HG02610 (cell line): Measurements from ENCODE around the gene TECTB.
"Not testable (repeated sequence)": the region's sequence is repeated elsewhere in the genome, so short reads cannot be mapped to it uniquely, and the experiment has no call there.

Source experiments
- ATAC-seq: cut with Tn5 transposase; IDR thresholded peaks from one replicate; pipeline ENCODE4 v1.9.1; 2021; ENCODE audit warnings: mild to moderate bottlenecking, moderate library complexity; ENCODE audit not compliant: unreplicated experiment

TECTB gene

DNA sequence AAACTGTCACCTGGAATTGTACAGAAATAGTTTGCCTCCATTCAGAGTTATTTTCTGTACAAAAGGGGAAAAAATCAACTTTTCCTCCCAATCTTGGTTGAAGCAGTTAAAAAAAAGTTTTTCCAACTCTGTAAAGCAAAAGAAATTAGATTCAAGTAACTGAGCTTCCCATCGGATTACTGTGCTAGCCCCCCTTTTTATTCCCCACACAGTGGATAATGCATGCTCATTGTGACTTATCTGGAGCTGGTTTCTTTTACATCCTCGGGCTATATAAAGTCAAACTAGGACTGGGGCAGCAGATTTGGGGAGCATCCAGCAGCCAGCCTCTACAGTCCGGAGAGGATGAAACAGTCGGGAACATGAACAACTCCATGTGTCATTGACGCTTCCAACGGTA lies at the start of gene TECTB:
Gene TECTB (plus strand): TSS at position 301 of the 400 bp plus-strand sequence. CDS start 335 bp downstream, outside the sequence.
- no peak for ATAC-seq

GRCh38 chr10:112235141-112235540 lies 48.1 kb upstream of the TECTB start:
- ATAC-seq: no peak

- no peak for ATAC-seq
These were observed 47.3 kb upstream of the TECTB start for GRCh38 chr10:112235920-112236319.

DNA sequence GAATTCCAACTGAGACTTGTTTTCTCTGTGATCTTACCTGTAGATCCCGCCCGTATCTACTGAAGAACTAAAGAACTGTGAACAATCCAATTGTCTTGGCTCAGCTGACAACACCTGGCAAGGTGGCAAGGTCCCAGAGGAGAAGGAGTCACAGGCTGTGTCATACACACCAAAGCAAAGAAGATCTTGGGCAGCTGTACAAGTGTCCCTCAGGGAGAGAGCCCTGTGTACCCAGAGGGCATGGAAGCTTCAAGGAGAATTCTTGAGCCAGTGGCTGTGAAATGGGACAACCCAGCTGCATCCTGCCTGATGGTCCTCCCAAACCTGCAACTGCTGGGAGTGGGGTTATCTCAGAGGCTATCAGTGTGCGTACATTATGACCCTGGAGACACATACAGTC lies 46.7 kb upstream of the TECTB start:
- ATAC-seq: no peak

DNA sequence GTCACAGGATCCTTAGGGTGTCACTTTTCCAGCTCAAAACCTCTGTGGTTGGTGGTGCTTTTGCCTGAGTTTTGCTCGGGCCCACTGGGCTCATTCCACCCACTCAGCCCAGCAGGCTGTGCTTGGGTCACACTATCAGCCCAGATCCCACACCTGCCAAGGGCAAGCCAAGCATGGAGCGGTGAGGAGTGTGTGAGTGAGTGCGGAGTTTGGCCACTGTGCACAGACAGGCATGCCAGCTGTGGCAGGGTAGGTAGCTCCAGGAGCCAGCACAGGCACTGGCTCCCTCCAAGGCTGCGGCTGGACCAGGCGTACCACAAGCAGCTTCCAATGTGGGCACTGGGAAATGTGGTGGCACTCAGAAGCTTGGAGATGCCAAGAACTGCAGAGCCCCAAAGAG lies 43.9 kb upstream of the TECTB start:
- no peak for ATAC-seq

- ATAC-seq: no peak
These were observed 42.8 kb upstream of the TECTB start for GRCh38 chr10:112240441-112240840.

- ATAC-seq: no peak
These were observed 41.4 kb upstream of the TECTB start for GRCh38 chr10:112241651-112242341.

GRCh38 chr10:112242769-112243168 lies 40.4 kb upstream of the TECTB start:
- no peak for ATAC-seq

DNA sequence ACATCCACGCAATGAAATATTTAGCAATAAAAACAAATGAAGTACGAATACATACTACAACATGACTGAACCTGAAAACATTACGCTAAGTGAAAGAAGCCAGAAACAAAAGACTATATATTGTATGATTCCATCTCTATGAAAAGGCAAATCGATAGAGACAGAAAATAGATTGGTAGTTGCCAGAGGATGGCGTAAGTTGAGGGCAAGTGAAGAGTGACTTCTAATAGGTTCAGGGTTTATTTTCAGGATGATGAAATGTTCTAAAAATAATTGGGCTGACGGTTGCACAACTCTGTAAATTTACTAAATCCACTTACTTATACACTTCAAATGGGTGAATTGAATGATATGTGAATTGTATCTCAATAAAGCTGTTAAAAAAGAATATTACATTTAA lies 39.5 kb upstream of the TECTB start:
- no peak for ATAC-seq

DNA sequence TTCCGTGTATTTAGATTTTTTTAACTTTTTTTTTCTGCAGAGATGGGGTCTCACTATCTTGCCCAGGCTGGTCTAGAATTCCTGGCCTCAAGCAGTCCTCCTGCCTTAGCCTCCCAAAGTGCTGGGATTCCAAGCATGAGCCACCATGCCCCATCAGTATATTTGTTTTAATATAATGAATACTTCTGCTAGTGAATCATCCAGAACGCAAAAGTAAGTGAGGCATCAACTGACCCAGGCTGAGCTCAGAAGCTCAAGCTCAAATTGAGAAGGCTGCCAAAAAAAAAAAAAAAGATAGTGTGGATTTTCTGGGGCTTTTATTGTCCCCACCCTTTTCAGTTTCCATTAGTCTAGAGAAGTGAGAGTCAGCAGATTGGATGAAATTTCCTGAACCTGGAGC lies 39.0 kb upstream of the TECTB start:
- no peak for ATAC-seq

- no peak for ATAC-seq
These were observed 35.4 kb upstream of the TECTB start for GRCh38 chr10:112247791-112248190.

- no peak for ATAC-seq
These were observed 34.5 kb upstream of the TECTB start for GRCh38 chr10:112248584-112249295.

- ATAC-seq: no peak
These were observed 33.5 kb upstream of the TECTB start for GRCh38 chr10:112249722-112250121.

- no peak for ATAC-seq
These were observed 32.6 kb upstream of the TECTB start for GRCh38 chr10:112250555-112250954.

- not testable (repeated sequence) for ATAC-seq
These were observed 32.0 kb upstream of the TECTB start for GRCh38 chr10:112251238-112251637.

GRCh38 chr10:112258407-112258806 lies 24.8 kb upstream of the TECTB start:
- ATAC-seq: no peak

DNA sequence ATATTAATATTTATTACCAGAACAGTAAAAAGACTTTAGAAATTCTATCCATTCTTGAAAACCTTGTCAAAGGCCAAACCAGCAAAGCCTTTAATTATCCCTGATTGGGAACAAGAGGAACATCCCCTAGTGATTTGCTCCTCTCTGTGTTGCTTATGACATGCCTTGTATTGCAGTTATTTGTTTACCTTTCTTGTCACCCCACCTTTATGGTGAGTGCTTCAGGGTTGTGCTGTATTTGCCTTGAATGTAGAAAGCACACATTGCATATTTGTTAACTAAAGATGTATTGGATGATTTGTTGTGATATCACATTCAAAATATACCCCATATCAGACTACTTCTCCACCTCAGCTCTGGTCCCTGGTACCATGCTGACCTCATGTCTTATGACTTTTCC lies 23.5 kb upstream of the TECTB start:
- ATAC-seq: no peak

GRCh38 chr10:112260831-112261230 lies 22.4 kb upstream of the TECTB start:
- ATAC-seq: no peak

DNA sequence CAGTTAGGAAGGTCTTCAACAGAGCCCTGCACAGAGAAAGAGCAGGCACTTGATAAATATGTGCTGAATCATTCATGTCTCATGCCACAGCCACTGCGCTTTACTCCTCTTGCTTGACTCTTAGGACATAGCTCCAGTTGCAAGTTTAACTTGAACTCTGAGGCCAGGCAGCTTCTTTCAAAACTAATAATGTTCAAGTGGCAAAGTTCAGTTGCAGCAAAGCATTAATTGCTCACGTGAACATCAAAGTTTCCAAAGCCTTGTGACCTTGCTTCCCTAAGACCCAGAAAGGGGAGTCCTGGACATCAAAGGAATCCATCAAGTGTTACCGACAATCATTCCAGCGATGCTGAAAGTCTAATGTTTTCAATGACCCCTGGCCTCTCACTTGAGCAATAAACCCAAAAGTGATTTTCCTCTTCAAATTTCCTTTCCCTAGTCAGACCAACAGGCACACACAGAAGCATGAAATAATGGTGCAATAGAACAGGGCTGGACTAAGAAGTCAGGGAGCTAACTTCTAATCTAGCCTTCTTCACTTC lies 21.8 kb upstream of the TECTB start:
- no peak for ATAC-seq

GRCh38 chr10:112262546-112262945 lies 20.7 kb upstream of the TECTB start:
- no peak for ATAC-seq

GRCh38 chr10:112265745-112266144 lies 17.5 kb upstream of the TECTB start:
- no peak for ATAC-seq

DNA sequence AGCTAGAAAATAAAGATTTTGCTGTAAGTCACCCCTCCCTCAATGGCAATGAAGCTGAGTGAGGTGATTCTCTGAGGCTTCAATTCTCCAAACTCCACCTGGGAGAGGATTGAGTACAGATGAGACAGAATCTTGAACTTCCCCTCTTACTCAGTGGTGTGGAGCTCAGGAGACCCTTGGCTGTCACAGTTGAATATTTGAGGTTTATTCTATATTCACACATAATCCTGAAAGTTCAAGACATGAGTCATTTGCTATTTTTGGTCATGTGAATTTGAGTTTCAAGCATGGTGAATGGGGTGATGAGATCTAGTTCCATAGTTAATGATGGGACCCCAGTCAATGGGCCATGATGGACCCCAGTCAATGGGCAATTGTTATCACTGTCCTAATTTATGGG lies 13.9 kb upstream of the TECTB start:
- ATAC-seq: peak; percentile 73
